HG03139 (cell line): ENCODE results near the gene CDX1.

Source experiments
- ATAC-seq: cut with Tn5 transposase; IDR thresholded peaks from one replicate; pipeline ENCODE4 v1.9.1; 2021; ENCODE audit not compliant: unreplicated experiment

CDX1 gene

DNA sequence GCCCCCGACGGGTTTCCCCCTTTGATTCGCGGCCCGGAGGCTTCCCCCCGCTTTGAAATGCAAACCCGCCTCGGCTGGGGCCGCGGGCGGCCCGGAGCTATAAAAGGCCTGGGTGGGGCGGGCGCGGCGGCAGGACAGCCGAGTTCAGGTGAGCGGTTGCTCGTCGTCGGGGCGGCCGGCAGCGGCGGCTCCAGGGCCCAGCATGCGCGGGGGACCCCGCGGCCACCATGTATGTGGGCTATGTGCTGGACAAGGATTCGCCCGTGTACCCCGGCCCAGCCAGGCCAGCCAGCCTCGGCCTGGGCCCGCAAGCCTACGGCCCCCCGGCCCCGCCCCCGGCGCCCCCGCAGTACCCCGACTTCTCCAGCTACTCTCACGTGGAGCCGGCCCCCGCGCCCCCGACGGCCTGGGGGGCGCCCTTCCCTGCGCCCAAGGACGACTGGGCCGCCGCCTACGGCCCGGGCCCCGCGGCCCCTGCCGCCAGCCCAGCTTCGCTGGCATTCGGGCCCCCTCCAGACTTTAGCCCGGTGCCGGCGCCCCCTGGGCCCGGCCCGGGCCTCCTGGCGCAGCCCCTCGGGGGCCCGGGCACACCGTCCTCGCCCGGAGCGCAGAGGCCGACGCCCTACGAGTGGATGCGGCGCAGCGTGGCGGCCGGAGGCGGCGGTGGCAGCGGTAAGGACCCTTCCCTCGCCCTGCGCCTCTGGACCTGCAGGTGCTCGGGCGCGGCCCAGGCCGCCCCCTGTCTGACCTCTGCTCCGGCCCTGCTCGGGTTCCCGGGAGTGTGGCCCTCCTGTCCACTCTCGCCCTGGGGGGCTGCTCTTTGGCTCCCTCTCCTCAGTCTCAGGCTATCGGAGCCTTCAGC lies at the start of gene CDX1:
Gene CDX1 (plus strand): TSS at position 129 of the 862 bp plus-strand sequence. CDS start 99 bp downstream, at position 228.
- ATAC-seq: no peak

- no peak for ATAC-seq
Observed at GRCh38 chr5:150117945-150118560, 48.5 kb upstream of the CDX1 start.

GRCh38 chr5:150118561-150119229 lies 47.9 kb upstream of the CDX1 start:
- ATAC-seq: no peak

DNA sequence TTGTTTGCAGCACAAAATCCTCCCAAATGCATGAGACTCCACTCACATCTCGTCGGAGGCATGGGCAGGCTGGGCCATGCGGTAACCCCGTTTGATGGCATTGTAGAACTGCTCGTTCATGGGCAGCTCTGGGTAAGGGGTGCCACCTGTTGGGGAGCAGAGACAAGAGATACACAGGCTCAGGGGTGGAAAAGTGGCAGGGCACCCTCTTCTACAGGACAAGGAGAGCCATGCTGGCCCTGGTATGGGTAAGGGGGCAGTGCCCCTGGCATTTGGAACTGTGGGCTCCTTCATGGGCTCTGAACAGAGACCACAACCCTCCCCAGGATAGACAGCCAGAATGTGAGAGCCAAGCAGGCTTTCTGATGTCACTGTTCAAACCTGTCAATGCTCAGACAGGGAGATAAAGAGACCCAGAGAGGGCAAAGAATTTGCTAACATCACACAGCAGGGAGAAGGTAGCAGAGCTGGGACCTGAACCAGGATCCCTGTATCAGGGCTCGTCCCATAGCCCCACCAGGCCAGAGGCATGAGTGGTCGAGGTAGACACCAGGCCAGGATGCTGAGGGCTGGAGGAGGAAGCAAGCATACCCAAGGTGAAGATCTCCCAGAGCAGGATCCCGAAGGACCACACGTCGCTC lies 47.0 kb upstream of the CDX1 start:
- no peak for ATAC-seq

DNA sequence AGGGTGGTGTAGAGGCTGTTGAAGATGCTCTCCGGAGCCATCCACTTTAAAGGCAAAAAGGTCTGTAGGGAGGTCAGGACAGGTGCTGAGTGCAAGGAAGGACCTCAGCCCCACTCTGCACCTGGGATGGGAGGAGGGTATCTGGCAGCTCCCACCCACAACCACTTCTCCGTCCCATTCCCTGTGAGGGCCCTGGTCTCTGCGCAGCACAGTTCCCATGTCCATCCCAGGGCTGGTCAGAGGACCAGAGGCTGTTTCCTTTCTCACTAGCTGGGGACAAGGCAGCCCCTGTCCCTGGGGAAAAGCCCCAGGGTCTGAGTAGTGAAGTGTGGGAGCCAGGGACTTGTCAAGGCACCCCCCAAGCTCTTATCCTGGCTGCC lies 46.5 kb upstream of the CDX1 start:
- ATAC-seq: no peak

- ATAC-seq: no peak
Observed at GRCh38 chr5:150120617-150121447, 45.7 kb upstream of the CDX1 start.

DNA sequence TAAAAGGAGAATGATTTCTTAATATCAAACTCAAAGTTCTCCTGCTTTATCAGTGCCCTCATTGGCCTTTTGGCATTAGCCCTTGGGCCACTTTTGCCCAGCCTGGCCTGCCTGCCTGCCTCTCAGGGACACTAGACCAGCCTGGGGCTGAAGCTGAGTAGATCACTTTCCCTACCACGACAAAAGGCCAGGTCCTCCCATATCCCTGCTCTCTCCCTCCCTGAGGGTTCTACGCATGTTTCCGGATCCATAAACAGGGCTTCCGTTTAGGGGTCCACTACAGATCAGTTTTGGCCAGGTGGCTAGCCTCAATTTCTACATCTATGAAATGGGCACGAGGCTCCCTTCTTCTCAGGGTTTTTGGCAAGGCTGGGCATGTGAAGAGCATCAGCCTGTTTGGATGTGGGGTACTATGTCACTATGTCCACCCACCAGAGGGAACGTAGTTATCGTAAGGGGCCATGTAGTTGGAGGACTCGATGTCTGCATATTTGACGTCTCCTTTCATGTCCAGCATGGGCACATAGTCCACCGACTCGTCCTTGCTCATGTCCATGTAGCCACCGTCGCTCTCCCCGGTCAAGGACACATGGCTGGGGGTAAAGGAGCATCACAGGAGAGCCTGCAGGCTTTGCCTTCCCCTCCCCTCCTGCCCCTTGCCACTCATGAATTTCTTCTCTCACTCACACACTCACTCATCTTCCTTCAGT lies 45.0 kb upstream of the CDX1 start:
- no peak for ATAC-seq

- ATAC-seq: no peak
Observed at GRCh38 chr5:150122158-150122510, 44.4 kb upstream of the CDX1 start.

DNA sequence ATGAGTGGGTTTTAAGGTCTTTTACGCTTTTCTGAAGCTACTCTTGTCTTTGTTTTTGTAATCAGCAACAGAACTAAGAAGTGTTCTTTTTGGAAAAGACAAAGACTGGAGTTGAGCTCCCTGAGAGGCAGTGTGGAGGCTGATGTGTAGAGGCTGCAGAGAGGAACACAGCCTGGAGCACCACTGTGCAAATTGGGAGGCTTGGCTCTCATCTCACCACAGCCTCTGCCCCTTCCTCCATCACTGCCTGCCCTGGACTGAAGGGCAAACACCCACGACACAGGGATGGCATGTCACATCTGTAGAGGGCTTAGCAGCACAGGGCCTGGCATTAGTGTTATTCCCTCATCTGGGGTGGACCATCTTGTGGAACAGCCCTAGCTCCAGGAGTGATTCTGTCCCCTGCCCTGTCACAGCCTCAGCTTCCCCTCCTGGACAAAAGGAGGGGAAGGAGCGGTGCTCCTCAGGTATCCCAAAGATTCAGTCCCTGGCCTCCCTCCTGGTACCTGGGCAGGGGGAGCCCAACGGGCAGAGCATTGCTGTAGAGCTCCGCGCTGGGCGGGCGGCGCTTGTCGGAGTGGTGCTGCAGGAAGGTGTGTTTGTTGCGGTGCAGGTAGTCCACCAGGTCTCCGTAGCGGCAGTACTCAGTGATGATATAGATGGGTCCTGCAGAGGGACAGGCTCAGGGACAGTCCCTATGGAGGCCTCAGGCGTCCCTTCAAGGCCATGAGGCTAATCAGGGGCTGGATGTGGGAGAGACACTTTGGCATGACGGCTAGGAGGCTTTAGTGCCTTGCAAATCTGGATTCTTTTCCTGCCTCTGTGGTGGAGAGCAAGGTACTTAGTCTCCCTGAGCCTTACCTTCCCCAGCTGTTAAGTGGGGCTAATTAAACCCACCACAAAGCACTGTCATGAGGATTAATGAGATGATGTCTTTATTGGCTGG lies 43.8 kb upstream of the CDX1 start:
- no peak for ATAC-seq

- ATAC-seq: no peak
Observed at GRCh38 chr5:150123542-150123941, 43.0 kb upstream of the CDX1 start.

DNA sequence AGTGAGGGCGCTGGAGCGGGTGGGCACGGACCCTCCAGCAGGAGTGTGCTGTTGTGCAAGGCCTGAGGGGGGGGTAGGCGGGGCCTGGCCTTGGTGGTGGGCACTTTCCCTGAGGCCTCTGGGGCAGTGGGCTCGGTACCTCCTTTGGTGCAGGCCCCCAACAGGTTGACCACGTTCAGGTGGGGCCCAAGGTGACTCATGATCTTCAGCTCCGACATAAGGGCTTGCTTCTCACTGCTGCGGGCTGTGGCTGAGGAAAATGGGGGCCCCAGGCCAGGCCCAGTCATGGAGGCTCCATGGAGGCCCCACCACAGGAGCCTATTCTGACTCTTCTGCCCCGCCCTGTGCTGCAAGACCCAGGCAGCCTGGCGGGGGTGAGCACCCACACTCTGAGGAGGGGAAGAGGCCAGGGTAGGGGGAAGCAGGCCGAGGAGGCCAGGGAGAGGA lies 42.4 kb upstream of the CDX1 start:
- no peak for ATAC-seq

DNA sequence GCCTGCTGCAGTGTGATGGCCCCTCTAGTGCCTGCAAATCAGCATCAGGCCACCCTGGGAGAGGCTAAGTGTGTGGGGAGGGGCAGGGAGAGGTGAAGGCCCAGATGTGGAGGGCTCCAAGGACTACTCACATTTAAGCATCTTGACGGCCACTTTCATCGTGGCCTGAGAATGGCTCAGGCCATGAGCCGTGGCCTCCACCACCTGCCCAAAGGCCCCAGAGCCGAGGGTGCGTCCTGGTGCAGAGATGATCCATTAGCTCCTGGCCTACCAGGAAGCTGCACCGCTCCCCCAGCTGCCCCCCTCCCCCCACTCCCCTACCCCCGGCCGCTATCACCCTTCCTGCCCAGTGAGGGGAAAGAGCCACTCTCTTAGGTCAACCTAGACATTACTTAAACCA lies 42.0 kb upstream of the CDX1 start:
- ATAC-seq: no peak

GRCh38 chr5:150125334-150125733 lies 41.2 kb upstream of the CDX1 start:
- ATAC-seq: no peak

DNA sequence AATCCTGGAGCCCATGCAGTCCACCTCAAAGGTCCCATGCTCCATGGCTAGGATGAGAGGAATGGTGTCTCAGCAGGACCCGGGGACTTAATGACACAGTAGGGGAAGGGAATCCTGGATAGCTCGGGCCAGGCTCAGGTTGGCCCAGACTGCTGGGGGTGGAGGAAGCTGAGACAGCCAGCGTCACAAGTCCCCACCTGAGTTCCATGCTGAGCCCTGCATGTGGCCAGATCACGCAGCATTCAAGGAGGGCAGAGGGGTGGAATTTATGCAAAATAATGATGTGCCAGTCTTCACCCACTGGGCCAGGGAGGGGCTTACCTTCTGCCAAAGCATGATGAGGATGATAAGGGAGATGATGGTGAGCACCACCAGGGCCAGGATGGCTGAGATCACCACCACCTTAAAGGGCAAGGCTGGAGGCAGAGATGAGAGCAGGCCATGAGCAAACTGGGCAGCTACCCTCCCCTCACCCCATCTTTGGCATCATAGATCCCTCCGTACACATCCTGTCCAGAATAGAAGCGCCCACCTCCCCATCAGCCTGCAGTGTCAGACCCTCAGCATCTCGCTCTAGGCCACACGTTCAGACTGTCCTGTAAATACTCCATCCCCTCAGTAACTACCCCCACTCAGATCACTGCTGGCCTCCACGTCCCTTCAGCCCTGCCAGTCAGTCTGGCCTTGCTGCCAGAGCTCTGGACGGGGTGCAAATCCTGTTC lies 40.2 kb upstream of the CDX1 start:
- no peak for ATAC-seq

DNA sequence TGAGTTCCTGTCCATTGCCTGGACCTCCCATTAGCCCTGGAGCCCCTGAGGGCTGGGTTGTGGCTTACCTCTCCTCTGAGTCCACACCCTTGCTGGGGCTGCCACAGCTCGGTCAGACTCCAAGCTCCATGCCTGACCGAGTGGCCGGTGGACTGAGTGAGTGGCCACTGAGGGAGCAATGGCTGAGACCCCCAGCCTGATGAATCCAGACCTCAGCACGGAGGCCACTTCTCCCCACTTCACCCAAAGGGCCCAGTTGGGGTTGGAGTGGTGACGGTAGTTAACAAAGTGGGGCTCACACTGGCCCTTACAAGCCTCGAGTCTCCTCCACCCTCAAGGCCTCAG lies 39.7 kb upstream of the CDX1 start:
- no peak for ATAC-seq

- no peak for ATAC-seq
Observed at GRCh38 chr5:150129454-150129812, 37.1 kb upstream of the CDX1 start.

- no peak for ATAC-seq
Observed at GRCh38 chr5:150129813-150130492, 36.6 kb upstream of the CDX1 start.

- ATAC-seq: no peak
Observed at GRCh38 chr5:150130493-150130922, 36.1 kb upstream of the CDX1 start.
